Activated naive CD8-positive, alpha-beta T cell treated with anti-CD3 and anti-CD28 coated beads, Interleukin-2, amount 50 U/mL, for 24 hours (primary cell): Measurements from ENCODE around the gene TMEM107.

Experiments used
- ATAC-seq: fragments of 150-1000 bp; cut with Tn5 transposase; one replicate; pipeline ENCODE4 v1.10.0; 2021
- DNase-seq: peaks from one replicate; pipeline ENCODE4 v3.0.0; 2021
- H3K27ac Mint-ChIP-seq: one replicate; pipeline ENCODE4 v1.8.0; 2021; ENCODE audit warnings: mild to moderate bottlenecking, mixed read lengths
- H3K27me3 Mint-ChIP-seq: one replicate; pipeline ENCODE4 v1.8.0; 2021; ENCODE audit warnings: mixed read lengths
- H3K36me3 Mint-ChIP-seq: one replicate; pipeline ENCODE4 v1.8.0; 2021; ENCODE audit warnings: low read depth, mixed read lengths
- H3K4me1 Mint-ChIP-seq: one replicate; pipeline ENCODE4 v1.8.0; 2021; ENCODE audit warnings: mixed read lengths
- H3K4me3 Mint-ChIP-seq: one replicate; pipeline ENCODE4 v1.8.0; 2021; ENCODE audit warnings: mild to moderate bottlenecking, moderate library complexity, mixed read lengths
- H3K9me3 Mint-ChIP-seq: one replicate; pipeline ENCODE4 v1.8.0; 2021; ENCODE audit warnings: mixed read lengths

TMEM107 gene

GRCh38 chr17:8142158-8142886, 33.9 kb downstream of the TMEM107 start:
- Mint-ChIP-seq H3K4me1 (no peaks in the 10 kb centered on the region), H3K4me3 (no peak overlapping the region), H3K27me3 (peaks cover 2% of the 10 kb centered on the region), H3K36me3 (peaks cover 30% of the 10 kb centered on the region), H3K27ac (no peak overlapping the region), H3K9me3 (no peaks in the 10 kb centered on the region)
- DNase-seq (no peak), ATAC-seq (no peak)

- H3K4me3 Mint-ChIP-seq, result no peak overlapping the region
- no peaks in the 10 kb centered on the region for H3K9me3 Mint-ChIP-seq
- ATAC-seq (no peak), DNase-seq (no peak)
- H3K27me3 Mint-ChIP-seq, result peaks cover 3% of the 10 kb centered on the region
- no peak overlapping the region for H3K27ac Mint-ChIP-seq
- peaks cover 1% of the 10 kb centered on the region for H3K4me1 Mint-ChIP-seq
- H3K36me3 Mint-ChIP-seq, result peaks cover 30% of the 10 kb centered on the region
Measured at GRCh38 chr17:8141741-8142140, 34.4 kb downstream of the TMEM107 start.

- DNase-seq (no peak), ATAC-seq (no peak)
- Mint-ChIP-seq H3K27ac (no peak overlapping the region), H3K4me1 (peaks cover 2% of the 10 kb centered on the region), H3K9me3 (no peaks in the 10 kb centered on the region), H3K36me3 (peaks cover 23% of the 10 kb centered on the region), H3K4me3 (no peak overlapping the region), H3K27me3 (peaks cover 5% of the 10 kb centered on the region)
Measured at GRCh38 chr17:8141045-8141444, 35.1 kb downstream of the TMEM107 start.

- ATAC-seq (no peak), DNase-seq (no peak)
- Mint-ChIP-seq H3K4me1 (peaks cover 2% of the 10 kb centered on the region), H3K9me3 (no peaks in the 10 kb centered on the region), H3K27me3 (peaks cover 5% of the 10 kb centered on the region), H3K27ac (no peak overlapping the region), H3K4me3 (no peak overlapping the region), H3K36me3 (peaks cover 21% of the 10 kb centered on the region)
Measured at GRCh38 chr17:8140065-8141029, 35.8 kb downstream of the TMEM107 start.

GRCh38 chr17:8138672-8139371, 37.4 kb downstream of the TMEM107 start:
- Mint-ChIP-seq H3K36me3 (peaks cover 16% of the 10 kb centered on the region), H3K4me1 (peaks cover 4% of the 10 kb centered on the region), H3K27ac (no peak overlapping the region), H3K9me3 (no peaks in the 10 kb centered on the region), H3K27me3 (peaks cover 6% of the 10 kb centered on the region), H3K4me3 (no peak overlapping the region)
- ATAC-seq, result peak; percentile 95
- DNase-seq, result peak; percentile 98

GRCh38 chr17:8138374-8138671, 37.9 kb downstream of the TMEM107 start:
- DNase-seq (no peak), ATAC-seq (no peak)
- H3K27ac Mint-ChIP-seq, result no peak overlapping the region
- no peaks in the 10 kb centered on the region for H3K9me3 Mint-ChIP-seq
- peaks cover 15% of the 10 kb centered on the region for H3K36me3 Mint-ChIP-seq
- H3K27me3 Mint-ChIP-seq, result peaks cover 6% of the 10 kb centered on the region
- H3K4me1 Mint-ChIP-seq, result peaks cover 4% of the 10 kb centered on the region
- no peak overlapping the region for H3K4me3 Mint-ChIP-seq

- ATAC-seq, result no peak
- no peak overlapping the region for H3K27ac Mint-ChIP-seq
Measured at GRCh38 chr17:8137645-8138373, 38.4 kb downstream of the TMEM107 start.

GRCh38 chr17:8133941-8134340, 42.2 kb downstream of the TMEM107 start:
- Mint-ChIP-seq H3K27me3 (peaks cover 7% of the 10 kb centered on the region), H3K4me3 (no peak overlapping the region), H3K27ac (no peak overlapping the region), H3K4me1 (peaks cover 8% of the 10 kb centered on the region), H3K36me3 (no peaks in the 10 kb centered on the region), H3K9me3 (no peaks in the 10 kb centered on the region)
- DNase-seq, result no peak
- ATAC-seq, result no peak

More at GRCh38 chr17:8137645-8138373, 38.4 kb downstream of the TMEM107 start:
- Mint-ChIP-seq H3K4me1 (peaks cover 4% of the 10 kb centered on the region), H3K9me3 (no peaks in the 10 kb centered on the region), H3K27me3 (peaks cover 6% of the 10 kb centered on the region), H3K4me3 (no peak overlapping the region), H3K36me3 (peaks cover 15% of the 10 kb centered on the region)
- DNase-seq, result no peak

GRCh38 chr17:8133399-8133798, 42.8 kb downstream of the TMEM107 start:
- no peak for ATAC-seq
- H3K36me3 Mint-ChIP-seq, result no peaks in the 10 kb centered on the region
- no peak for DNase-seq
- H3K4me1 Mint-ChIP-seq, result peaks cover 8% of the 10 kb centered on the region
- H3K27me3 Mint-ChIP-seq, result peaks cover 7% of the 10 kb centered on the region
- no peak overlapping the region for H3K27ac Mint-ChIP-seq
- no peaks in the 10 kb centered on the region for H3K9me3 Mint-ChIP-seq
- H3K4me3 Mint-ChIP-seq, result no peak overlapping the region

- Mint-ChIP-seq H3K4me1 (peaks cover 12% of the 10 kb centered on the region), H3K36me3 (no peaks in the 10 kb centered on the region), H3K4me3 (no peak overlapping the region), H3K27ac (no peak overlapping the region), H3K9me3 (no peaks in the 10 kb centered on the region), H3K27me3 (peaks cover 11% of the 10 kb centered on the region)
- ATAC-seq, result peak; percentile 81
- DNase-seq, result no peak
Measured at GRCh38 chr17:8131844-8132441, 44.2 kb downstream of the TMEM107 start.

GRCh38 chr17:8128125-8128784, 47.9 kb downstream of the TMEM107 start:
- ATAC-seq, result no peak
- peaks cover 29% of the 10 kb centered on the region for H3K27me3 Mint-ChIP-seq

GRCh38 chr17:8126491-8127066, 49.6 kb downstream of the TMEM107 start:
- no peaks in the 10 kb centered on the region for H3K9me3 Mint-ChIP-seq
- ATAC-seq, result peak; percentile 42
- H3K27me3 Mint-ChIP-seq, result peaks cover 37% of the 10 kb centered on the region
- peaks cover 5% of the 10 kb centered on the region for H3K36me3 Mint-ChIP-seq
- peaks cover 48% of the 10 kb centered on the region for H3K4me1 Mint-ChIP-seq
- peak overlapping the region; percentile 97 for H3K27ac Mint-ChIP-seq
- peak; percentile 70 for DNase-seq
- peak overlapping the region; percentile 93 for H3K4me3 Mint-ChIP-seq

More at GRCh38 chr17:8128125-8128784, 47.9 kb downstream of the TMEM107 start:
- Mint-ChIP-seq H3K4me1 (peaks cover 41% of the 10 kb centered on the region), H3K36me3 (peaks cover 5% of the 10 kb centered on the region), H3K27ac (no peak overlapping the region), H3K9me3 (no peaks in the 10 kb centered on the region), H3K4me3 (no peak overlapping the region)
- DNase-seq, result no peak

GRCh38 chr17:8125947-8126490, 50.2 kb downstream of the TMEM107 start:
- Mint-ChIP-seq H3K4me3 (peak overlapping the region; percentile 93), H3K36me3 (peaks cover 5% of the 10 kb centered on the region), H3K27ac (peak overlapping the region; percentile 97), H3K4me1 (peaks cover 50% of the 10 kb centered on the region), H3K9me3 (no peaks in the 10 kb centered on the region), H3K27me3 (peaks cover 39% of the 10 kb centered on the region)
- DNase-seq (peak; percentile 53), ATAC-seq (no peak)
